Subcutaneous adipose tissue (tissue), 4 donors: ENCODE measurements around the gene SLC38A9. TPM values are rescaled to one million over a fixed set of nuclear protein-coding genes. Genes with fewer than 3 reads are reported as not detected.

Experiments
- CTCF ChIP-seq: fragments of 450-650 bp; IDR thresholded peaks from one replicate; pipeline ENCODE4 v1.5.1; 2016; ENCODE audit warnings: low read depth, mild to moderate bottlenecking, control low read depth, antibody characterized with exemption, moderate library complexity
- total RNA-seq, 4 donors: library from RNA; depleted of rRNA; stranded (reverse); fragments of >200 nt; gene quantifications; one replicate each; pipeline ENCODE4 v1.1.0, GENCODE V29; 2016

SLC38A9 gene
- total RNA-seq, 4 donors from 2014 or later, result 20.2 to 33.5 (median 28.8) TPM

- TF ChIP-seq CTCF, result no peak
Measured at GRCh38 chr5:55674340-55674739, 37.8 kb downstream of the SLC38A9 start.

DNA sequence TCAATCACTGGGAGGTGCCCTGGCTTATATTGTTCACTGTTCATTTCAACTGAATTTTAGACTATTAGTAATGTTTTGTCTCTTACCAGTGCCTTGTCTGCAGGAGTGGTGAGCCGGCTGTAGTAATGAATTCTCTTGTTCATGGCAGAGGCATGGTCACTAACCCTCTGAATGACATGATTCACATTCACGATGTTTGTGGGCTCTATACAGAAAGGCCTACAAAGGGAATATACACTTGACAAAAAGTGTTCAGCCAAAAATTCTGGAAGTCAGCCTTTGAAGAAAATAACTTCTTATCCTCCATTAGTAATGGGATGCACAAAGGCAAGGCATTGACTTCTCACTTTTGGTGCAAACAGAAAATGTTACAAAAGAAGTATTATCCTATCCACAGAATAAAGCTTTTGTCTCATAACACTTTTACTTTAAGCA, 39.6 kb downstream of the SLC38A9 start:
- no peak for TF ChIP-seq CTCF

DNA sequence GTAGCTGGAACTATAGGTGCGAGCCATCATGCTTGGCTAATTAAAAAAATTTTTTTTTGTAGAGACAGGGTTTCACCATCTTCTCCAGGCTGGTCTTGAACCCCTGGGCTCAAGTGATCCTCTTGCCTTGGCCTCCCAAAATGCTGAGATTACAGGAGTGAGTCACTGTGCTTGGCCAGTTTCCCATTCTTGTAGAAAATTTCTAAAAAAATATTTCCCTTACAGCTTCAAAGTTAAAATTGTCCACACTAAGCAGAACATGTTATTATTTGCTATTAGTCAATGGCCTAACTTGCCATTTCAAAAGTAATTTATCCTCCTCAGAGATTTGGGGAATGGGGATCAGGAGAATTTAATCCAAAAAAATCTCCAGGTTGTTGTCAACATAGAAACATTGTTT, 40.1 kb downstream of the SLC38A9 start:
- TF ChIP-seq CTCF, result no peak

DNA sequence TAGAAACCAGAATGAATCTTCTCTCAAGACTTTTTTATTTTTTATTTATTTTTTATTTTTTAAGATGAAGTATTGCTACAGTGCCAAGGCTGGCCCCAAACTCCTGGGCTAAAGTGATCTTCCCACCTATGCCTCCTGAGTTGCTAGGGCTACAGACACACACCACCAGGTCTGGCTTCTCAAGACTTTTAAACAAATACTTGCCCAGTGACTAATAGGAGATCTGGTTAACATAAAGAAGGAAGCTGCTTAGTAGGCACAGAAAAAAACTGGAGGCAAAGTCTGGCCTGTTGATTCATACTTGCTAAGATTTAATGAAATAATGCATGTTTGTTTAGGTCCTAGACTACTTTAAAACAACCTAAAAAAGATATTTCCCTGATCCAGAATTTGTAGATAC, 43.8 kb downstream of the SLC38A9 start:
- TF ChIP-seq CTCF, result no peak

DNA sequence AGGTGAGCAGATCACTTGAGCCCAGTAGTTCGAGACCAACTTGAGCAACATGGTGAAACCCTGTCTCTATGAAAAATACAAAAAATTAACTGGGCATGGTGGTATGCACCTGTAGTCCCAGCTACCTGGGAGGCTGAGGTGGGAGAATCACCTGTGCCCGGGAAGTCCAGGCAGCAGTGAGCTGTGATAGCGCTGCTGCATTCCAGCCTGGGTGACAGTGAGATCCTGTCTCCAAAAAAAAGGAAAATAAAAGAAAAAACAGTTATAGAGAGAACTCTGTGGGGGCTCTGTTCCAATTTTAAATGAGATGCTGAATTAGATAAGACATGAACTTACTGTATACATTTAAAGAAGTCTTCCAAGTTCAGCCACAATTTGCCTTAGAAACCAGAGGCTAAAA, 44.2 kb downstream of the SLC38A9 start:
- TF ChIP-seq CTCF, result no peak

DNA sequence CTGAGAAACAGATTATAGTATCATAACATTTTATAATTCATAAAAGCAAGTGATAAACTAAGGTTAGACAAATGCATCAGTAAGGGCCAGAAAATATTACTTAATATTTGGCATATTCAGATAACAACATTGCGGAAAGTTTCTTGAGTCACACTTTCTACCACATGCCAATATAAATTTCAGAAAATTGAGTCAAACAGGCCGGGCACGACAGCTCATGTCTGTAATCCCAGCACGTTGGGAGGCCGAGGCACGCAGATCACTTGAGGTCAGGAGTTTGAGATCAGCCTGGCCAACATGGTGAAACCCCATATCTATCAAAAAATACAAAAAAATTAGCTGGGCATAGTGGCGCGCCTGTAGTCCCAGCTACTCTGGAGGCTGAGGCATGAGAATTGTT, 47.1 kb downstream of the SLC38A9 start:
- no peak for TF ChIP-seq CTCF

DNA sequence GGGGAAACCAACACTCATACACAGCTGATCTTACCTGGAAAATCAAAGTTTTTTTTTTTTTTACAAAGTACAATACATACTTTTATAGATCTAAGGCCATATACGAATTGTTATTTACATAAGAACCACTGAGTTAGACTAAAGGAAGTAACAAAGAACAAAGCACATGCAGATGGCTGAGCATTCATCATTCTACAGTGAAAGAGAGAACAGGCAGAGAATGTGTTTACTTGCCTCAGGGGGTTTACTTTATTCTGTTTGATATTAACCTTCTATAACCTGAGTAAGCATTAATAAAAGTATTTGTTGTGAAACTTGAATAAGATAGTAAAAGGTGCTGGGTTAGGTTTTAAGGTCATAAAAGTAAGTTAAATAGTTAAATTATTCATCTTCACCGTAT, 54.7 kb downstream of the SLC38A9 start:
- TF ChIP-seq CTCF, result no peak
